HG02885 (cell line): ENCODE measurements around the gene MITF.

Experiments
- ATAC-seq: cut with Tn5 transposase; IDR thresholded peaks from one replicate; pipeline ENCODE4 v1.9.1; 2021; ENCODE audit warnings: mild to moderate bottlenecking; ENCODE audit not compliant: unreplicated experiment, poor library complexity

The MITF gene

GRCh38 chr3:69753179-69753775 is 14.0 kb downstream of the MITF start:
- ATAC-seq, result no peak

GRCh38 chr3:69755795-69756194 is 16.5 kb downstream of the MITF start:
- ATAC-seq, result no peak

GRCh38 chr3:69761896-69762767 is 22.9 kb downstream of the MITF start:
- ATAC-seq, result peak; percentile 84

- no peak for ATAC-seq
Observed at GRCh38 chr3:69762768-69763229, 23.5 kb downstream of the MITF start.

GRCh38 chr3:69763458-69763857 is 24.2 kb downstream of the MITF start:
- no peak for ATAC-seq

GRCh38 chr3:69764121-69764741 is 25.0 kb downstream of the MITF start:
- ATAC-seq, result no peak

- no peak for ATAC-seq
Observed at GRCh38 chr3:69764861-69765260, 25.6 kb downstream of the MITF start.

GRCh38 chr3:69766638-69767037 is 27.4 kb downstream of the MITF start:
- no peak for ATAC-seq

- ATAC-seq, result no peak
Observed at GRCh38 chr3:69767571-69767970, 28.3 kb downstream of the MITF start.

- ATAC-seq, result no peak
Observed at GRCh38 chr3:69768438-69768837, 29.2 kb downstream of the MITF start.

- no peak for ATAC-seq
Observed at GRCh38 chr3:69770219-69770618, 31.0 kb downstream of the MITF start.

GRCh38 chr3:69770976-69771634 is 31.8 kb downstream of the MITF start:
- ATAC-seq, result no peak

- no peak for ATAC-seq
Observed at GRCh38 chr3:69772152-69772867, 33.0 kb downstream of the MITF start.

- ATAC-seq, result no peak
Observed at GRCh38 chr3:69774029-69774428, 34.8 kb downstream of the MITF start.

GRCh38 chr3:69775751-69776150 is 36.5 kb downstream of the MITF start:
- no peak for ATAC-seq

- no peak for ATAC-seq
Observed at GRCh38 chr3:69776289-69776688, 37.0 kb downstream of the MITF start.

- ATAC-seq, result no peak
Observed at GRCh38 chr3:69776920-69777581, 37.8 kb downstream of the MITF start.

- no peak for ATAC-seq
Observed at GRCh38 chr3:69777582-69777967, 38.3 kb downstream of the MITF start.

GRCh38 chr3:69781593-69781992 is 42.3 kb downstream of the MITF start:
- no peak for ATAC-seq
